OCI-LY3 (cell line): ENCODE measurements around the gene SEC11A.

Experiments used
- H2AFZ ChIP-seq: fragments of 200-600, 300-600 bp; shearing (Covaris generic); 2 replicates; pipeline ENCODE4 v1.6.0; 2014; ENCODE audit warnings: antibody characterized with exemption, low read depth, low read length
- H3K27ac ChIP-seq: fragments of 200-600, 300-600 bp; sonication (generic); 2 replicates; pipeline ENCODE4 v1.5.1; 2014; ENCODE audit warnings: mild to moderate bottlenecking, low read length, moderate library complexity, mixed read lengths
- H3K27me3 ChIP-seq: fragments of 200-600, 300-600 bp; sonication (generic); 2 replicates; pipeline ENCODE4 v1.6.1; 2014; ENCODE audit warnings: low read depth, low read length, mixed read lengths
- H3K36me3 ChIP-seq: fragments of 200-600, 300-600 bp; sonication (generic); replicated peaks from 2 replicates; pipeline ENCODE3; 2014; ENCODE audit warnings: low read depth, low read length, mixed read lengths
- H3K4me1 ChIP-seq: fragments of 300-600, 200-600 bp; sonication (generic); 2 replicates; pipeline ENCODE4 v1.6.1; 2014; ENCODE audit warnings: low read length, mixed read lengths
- H3K4me2 ChIP-seq: fragments of 200-600, 300-600 bp; sonication (generic); 2 replicates; pipeline ENCODE4 v1.6.1; 2014; ENCODE audit warnings: low read length, mixed read lengths
- H3K4me3 ChIP-seq: fragments of 300-600, 200-600 bp; sonication (generic); 2 replicates; pipeline ENCODE4 v1.5.1; 2014; ENCODE audit warnings: antibody characterized with exemption, mild to moderate bottlenecking, low read length, moderate library complexity
- H3K79me2 ChIP-seq: fragments of 300-600, 200-600 bp; shearing (Covaris generic); 2 replicates; pipeline ENCODE4 v1.6.1; 2014; ENCODE audit warnings: mild to moderate bottlenecking, low read length, mixed read lengths
- H3K9ac ChIP-seq: fragments of 300-600, 200-600 bp; shearing (Covaris generic); 2 replicates; pipeline ENCODE4 v1.6.0; 2014; ENCODE audit warnings: mild to moderate bottlenecking, low read length, moderate library complexity
- H3K9me3 ChIP-seq: fragments of 200-600, 300-600 bp; shearing (Covaris generic); 2 replicates; pipeline ENCODE4 v1.6.1; 2014; ENCODE audit warnings: low read length, mixed read lengths; ENCODE audit not compliant: insufficient read depth
- H4K20me1 ChIP-seq: fragments of 200-600, 300-600 bp; sonication (generic); 2 replicates; pipeline ENCODE4 v1.6.1; 2016; ENCODE audit warnings: low read length, mixed read lengths; ENCODE audit not compliant: insufficient read depth
- EZH2phosphoT487 ChIP-seq: fragments of 200-600 bp; shearing (Covaris generic); IDR thresholded peaks from 2 replicates; pipeline ENCODE4 v1.6.1; 2018; ENCODE audit warnings: antibody characterized with exemption, mixed run types, low read depth
- TF ChIP-seq, protein P1 (sequence below): fragments of 200-600, 300-600 bp; sonication (generic); IDR thresholded peaks from 2 replicates; pipeline ENCODE4 v1.5.1; 2014; ENCODE audit warnings: antibody characterized with exemption, low read length, low read depth

The SEC11A gene

DNA sequence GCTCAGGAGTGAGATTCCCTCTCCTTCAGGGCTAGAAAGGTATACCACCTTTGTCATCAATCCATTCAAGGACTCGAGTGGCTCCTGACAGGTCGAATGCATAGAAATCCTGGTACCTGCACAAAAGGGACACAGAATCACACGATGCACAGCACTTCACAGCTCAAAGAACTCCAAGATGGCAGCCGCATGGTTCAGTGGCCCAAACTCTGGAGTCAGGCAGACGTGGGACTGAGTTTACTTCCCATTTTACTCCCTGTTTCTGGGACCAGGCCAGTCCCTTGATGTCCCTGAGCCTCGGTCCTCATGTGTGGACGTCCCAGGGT, 62.4 kb downstream of the SEC11A start:
- Histone ChIP-seq H3K4me3 (peak overlapping the region; percentile 91), H4K20me1 (no peaks in the 10 kb centered on the region), H3K79me2 (peaks cover 20% of the 10 kb centered on the region), H3K27me3 (no peaks in the 10 kb centered on the region), H3K36me3 (peaks cover 21% of the 10 kb centered on the region), H3K4me1 (peaks cover 19% of the 10 kb centered on the region), H3K9me3 (no peaks in the 10 kb centered on the region), H3K27ac (peak overlapping the region; percentile 58), H3K4me2 (peak overlapping the region; percentile 100), H3K9ac (peak overlapping the region; percentile 86), H2AFZ (peak overlapping the region; percentile 73)
- TF ChIP-seq, protein P1, sequence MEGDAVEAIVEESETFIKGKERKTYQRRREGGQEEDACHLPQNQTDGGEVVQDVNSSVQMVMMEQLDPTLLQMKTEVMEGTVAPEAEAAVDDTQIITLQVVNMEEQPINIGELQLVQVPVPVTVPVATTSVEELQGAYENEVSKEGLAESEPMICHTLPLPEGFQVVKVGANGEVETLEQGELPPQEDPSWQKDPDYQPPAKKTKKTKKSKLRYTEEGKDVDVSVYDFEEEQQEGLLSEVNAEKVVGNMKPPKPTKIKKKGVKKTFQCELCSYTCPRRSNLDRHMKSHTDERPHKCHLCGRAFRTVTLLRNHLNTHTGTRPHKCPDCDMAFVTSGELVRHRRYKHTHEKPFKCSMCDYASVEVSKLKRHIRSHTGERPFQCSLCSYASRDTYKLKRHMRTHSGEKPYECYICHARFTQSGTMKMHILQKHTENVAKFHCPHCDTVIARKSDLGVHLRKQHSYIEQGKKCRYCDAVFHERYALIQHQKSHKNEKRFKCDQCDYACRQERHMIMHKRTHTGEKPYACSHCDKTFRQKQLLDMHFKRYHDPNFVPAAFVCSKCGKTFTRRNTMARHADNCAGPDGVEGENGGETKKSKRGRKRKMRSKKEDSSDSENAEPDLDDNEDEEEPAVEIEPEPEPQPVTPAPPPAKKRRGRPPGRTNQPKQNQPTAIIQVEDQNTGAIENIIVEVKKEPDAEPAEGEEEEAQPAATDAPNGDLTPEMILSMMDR = no peak
- TF ChIP-seq EZH2phosphoT487 = no peak

DNA sequence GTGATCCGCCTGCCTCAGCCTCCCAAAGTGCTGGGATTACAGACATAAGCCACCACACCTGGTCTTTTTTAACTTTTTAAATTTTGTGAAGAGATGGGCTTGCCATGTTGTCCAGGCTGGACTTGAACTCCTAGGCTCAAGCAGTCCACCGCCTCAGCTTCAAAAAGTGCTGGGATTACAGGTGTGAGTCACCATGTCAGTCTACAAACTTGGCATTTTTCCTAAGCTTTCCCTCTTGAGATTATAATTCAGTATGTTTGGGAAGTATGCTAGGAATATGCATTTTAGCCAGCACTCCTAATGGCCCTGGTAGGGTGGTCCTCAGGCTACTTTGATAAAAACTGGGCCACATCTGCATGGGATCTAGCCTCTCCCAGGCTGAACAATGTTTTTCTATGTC, 66.2 kb downstream of the SEC11A start:
- peaks cover 7% of the 10 kb centered on the region for H3K4me1 ChIP-seq
- no peak overlapping the region for H2AFZ ChIP-seq
- H3K4me2 ChIP-seq = no peak overlapping the region
- no peak overlapping the region for H3K4me3 ChIP-seq
- TF ChIP-seq, protein P1 = no peak
- no peak for TF ChIP-seq EZH2phosphoT487
- H3K79me2 ChIP-seq = peaks cover 20% of the 10 kb centered on the region
- H4K20me1 ChIP-seq = no peaks in the 10 kb centered on the region
- H3K27me3 ChIP-seq = no peaks in the 10 kb centered on the region
- H3K9ac ChIP-seq = no peak overlapping the region
- no peaks in the 10 kb centered on the region for H3K9me3 ChIP-seq
- no peak overlapping the region for H3K27ac ChIP-seq
- peaks cover 51% of the 10 kb centered on the region for H3K36me3 ChIP-seq

DNA sequence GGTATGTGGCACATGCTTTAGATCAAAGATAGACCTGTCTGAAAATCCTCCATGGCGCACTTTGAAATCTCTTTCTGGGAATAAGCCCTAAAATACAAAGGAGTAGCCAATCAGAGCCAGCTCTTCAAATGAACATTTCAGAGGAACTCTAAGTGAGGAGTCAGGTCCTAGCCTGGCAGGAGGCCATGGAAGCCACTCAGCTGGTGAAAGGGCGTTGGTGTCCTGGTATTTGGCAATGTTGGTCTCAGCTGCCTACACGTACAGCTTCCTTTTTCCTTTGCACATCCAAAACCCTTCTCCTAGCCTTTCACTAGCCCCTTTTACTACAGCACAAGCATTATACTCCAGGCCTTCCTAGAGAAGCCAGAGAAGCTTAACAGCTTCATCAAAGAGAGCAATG, 67.4 kb downstream of the SEC11A start:
- H3K4me3 ChIP-seq = no peak overlapping the region
- peaks cover 15% of the 10 kb centered on the region for H3K79me2 ChIP-seq
- H4K20me1 ChIP-seq = no peaks in the 10 kb centered on the region
- no peak overlapping the region for H3K9ac ChIP-seq
- H3K36me3 ChIP-seq = peaks cover 58% of the 10 kb centered on the region
- H3K9me3 ChIP-seq = no peaks in the 10 kb centered on the region
- peaks cover 6% of the 10 kb centered on the region for H3K4me1 ChIP-seq
- H2AFZ ChIP-seq = no peak overlapping the region
- H3K27ac ChIP-seq = no peak overlapping the region
- H3K27me3 ChIP-seq = no peaks in the 10 kb centered on the region
- no peak for TF ChIP-seq EZH2phosphoT487
- TF ChIP-seq, protein P1 = no peak
- H3K4me2 ChIP-seq = no peak overlapping the region

DNA sequence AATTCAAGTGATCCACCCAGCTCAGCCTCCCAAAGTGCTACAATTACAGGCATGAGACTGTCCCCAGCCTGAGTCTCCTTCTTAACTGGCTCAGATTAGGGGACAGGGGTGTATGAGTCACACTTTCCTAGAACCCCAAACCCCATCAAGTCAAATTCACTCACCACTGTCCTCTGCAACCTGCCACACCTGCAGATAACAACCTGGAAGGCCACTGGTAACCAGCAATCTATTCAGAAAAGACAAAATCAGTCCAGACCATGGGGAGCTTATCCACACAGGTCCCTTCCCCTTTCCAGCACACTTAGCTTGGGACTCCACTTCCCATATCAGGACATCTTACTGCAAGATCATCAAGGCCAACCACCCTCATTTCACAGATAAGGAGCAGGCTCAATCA, 68.2 kb downstream of the SEC11A start:
- Histone ChIP-seq H3K4me1 (no peaks in the 10 kb centered on the region), H2AFZ (no peak overlapping the region), H3K27ac (no peak overlapping the region), H3K4me3 (no peak overlapping the region), H3K79me2 (peaks cover 6% of the 10 kb centered on the region), H3K36me3 (peaks cover 65% of the 10 kb centered on the region), H4K20me1 (no peaks in the 10 kb centered on the region), H3K9me3 (no peaks in the 10 kb centered on the region), H3K4me2 (no peak overlapping the region), H3K27me3 (no peaks in the 10 kb centered on the region), H3K9ac (no peak overlapping the region)
- no peak for TF ChIP-seq EZH2phosphoT487
- TF ChIP-seq, protein P1 = no peak
